AG20443 (cell line): ENCODE measurements around the gene DBNL.

Experiments
- DNase-seq: peaks from one replicate; pipeline ENCODE4 v3.0.0; 2012; ENCODE audit warnings: low spot score, mixed read lengths

The DBNL gene

DNA sequence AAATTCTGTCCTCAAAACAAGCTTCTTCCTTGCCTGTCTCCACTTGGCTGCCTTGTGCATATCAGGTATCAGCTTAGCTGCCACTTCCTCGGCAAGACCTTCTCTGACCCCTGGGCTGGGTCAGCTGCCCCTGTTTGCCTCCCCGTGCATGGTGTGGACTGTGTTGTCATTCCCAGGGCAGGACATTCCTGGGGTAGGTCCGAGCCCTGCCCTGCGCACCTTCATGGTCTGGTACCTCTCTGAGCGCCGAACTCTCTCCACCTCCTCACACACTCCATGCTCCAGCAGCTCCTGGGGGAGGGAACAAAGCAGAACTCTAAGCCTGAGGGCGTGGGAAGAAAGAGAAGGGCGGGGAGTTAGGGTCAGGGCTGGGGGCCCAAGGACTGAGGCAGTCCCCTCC is 34.0 kb downstream of the DBNL start:
- DNase-seq, result no peak

DNA sequence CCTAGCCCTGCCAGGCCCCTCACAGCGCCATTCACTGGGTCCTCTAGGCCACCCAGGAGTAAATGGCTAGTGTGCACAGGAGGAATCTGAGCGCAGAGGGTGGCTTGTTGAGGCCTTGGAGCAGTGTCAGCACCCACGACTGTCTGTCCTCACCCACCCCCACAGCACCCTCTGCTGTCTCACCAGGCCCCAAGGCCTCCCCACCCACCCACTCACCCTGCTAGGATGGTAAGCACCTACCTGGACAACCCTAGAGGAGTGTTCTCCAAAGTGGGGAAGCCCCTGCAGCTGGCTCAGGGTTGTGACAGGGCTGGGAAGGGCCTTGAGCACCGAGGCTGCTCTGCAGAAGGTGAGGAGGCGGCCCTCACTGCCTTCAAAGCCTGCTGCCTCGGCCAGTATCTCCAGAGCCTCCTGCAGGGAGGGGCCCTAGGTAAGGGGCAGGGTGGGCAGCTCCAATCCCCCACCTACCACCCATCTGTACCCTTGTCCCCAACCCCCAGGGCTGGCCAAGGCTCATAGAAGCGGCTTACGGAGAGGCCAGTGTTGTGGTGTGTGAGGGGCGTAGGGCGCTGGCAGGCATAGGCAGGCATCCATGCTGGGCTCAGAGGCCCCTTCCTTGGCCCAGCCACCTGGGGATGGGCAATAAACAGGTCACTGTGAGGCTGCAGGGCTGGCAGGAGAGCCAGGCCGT is 35.0 kb downstream of the DBNL start:
- DNase-seq, result no peak

DNA sequence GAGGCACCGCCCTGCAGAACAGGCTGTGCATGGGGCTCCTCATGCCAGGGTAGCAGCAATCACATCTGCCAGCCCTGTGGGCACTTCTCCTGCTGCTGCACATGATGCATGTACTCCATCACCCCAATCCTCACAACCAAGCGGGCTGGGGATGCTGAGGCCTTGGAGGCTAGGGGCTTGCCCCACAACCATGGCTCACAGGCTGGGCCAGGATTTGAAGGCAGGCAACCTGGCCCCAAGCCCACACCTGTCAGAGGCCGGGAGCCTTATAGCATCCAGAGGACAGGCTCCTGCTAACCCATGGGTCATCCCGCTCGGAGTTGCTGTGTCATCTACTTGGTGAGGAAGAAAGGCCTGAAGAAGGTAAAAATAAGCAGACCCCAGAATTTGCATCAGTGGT is 35.6 kb downstream of the DBNL start:
- no peak for DNase-seq

DNA sequence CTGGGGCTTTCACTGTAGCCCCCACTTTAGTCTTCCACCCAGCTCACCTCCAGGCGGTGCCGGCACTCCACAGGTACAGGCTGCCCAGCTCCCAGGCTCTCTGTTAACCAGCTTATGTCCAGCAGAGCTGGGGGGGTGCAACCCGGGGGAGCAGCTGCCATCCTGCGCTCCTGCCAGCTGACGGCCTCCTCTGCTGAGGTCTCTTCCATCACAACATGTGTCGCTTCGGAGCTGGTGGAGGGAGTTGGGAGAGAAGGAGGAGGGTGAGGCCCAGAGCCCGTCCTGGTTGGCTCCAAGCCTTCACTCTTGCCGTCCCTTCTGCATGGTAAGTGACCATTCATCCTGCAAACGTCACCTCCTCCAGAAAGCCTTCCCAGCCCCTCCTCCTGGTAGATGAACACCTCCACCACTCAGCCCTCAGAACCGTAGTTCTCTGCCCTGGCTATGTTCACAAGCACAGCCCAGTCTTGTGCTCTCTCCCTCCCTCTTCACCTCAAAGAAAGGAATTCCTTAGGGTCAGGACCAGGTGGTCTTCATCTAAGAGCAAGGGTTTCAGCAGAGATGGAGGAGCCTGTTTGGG is 36.3 kb downstream of the DBNL start:
- DNase-seq, result no peak

DNA sequence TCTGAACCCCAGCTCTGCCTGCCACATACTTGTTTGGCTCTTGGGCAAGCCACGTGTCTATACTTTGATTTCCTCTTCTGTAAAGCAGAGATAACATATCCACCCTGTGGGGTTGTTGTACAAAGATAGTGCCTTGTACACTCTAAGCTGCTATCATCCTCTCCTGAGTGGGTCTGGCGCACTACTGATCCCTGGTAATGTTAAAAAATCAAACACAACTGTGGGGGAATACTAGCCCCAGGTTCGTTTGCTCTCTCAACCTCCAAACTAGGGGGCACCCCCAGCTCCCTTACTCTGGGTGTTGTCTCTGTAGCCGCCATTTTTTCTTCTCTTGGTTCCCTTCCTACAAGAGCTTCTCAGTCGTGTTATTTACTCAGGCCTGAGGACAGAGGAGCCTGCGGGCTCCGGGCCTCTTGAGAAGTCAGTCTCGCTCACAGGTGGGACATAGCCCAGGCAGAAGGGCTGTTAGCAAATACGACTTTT is 36.8 kb downstream of the DBNL start:
- no peak for DNase-seq

DNA sequence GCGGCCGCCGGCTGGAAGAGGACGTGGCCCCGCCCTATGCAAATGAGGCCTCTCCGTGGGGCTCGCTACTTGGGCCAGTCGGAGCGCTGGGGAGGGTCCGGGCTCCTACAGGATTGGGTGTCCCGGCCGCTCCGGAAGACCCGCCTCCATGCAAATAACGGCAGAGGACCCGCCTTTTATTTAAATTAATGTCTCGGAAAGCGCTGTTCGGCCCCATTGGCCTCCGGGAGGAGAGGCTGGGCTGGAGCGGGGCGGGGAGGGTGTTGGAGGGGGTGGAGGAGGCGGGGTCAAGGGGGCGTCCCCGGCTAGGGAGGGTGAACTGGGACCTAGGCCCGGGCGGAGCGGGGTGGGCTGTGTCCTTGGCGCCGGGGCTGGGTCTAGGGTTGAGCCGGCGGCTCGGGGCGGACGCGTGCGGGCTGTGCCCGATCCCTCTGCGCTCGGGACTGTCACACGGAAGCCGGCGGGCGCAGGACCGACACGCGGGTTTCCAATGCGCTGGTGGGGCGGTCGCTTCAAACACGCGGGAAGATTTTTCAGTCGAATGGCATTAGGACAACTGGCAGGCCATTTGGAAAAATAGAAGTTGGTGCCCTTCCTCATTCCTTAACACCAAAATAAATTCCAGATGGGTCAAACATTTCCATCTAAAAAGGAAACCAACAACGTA is 38.2 kb downstream of the DBNL start:
- peak; percentile 97 for DNase-seq

DNA sequence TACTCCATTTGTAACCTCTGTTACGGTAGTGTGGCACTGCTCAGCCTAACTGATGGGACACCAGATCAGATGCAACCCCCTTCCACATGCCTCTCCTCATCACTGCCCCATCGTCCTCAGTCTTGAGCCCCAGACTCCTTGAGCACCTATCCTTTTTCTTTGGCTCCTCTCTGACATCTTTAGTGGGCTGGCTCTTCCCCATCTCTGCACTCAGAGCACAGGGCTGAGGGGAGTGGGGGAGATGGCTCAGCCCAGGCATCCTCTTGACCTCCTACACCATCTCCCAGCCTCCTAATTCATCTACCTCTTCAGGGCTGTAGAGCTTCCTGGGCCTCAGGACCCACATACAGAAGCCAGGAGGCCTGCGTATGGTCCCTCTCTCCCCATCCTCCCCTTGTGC is 39.3 kb downstream of the DBNL start:
- DNase-seq, result no peak

DNA sequence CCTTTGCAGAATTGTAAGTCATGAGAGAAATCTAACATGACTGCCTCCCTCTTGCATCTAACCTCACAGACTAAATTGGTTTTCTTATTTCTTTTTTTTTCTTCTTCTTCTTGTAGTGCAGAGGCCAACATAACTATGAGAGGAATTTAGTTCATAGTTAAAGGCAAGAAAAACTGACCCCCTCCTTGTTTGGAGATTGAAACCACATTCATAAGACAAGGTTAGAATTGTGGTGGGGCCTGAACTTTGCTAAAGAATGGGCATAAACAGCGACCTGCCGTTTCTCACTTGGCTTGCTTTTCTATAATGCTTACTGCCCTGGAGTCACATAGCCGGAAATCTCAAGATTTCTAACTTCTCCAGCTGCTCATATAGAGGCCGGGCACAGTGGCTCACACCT is 40.2 kb downstream of the DBNL start:
- no peak for DNase-seq

DNA sequence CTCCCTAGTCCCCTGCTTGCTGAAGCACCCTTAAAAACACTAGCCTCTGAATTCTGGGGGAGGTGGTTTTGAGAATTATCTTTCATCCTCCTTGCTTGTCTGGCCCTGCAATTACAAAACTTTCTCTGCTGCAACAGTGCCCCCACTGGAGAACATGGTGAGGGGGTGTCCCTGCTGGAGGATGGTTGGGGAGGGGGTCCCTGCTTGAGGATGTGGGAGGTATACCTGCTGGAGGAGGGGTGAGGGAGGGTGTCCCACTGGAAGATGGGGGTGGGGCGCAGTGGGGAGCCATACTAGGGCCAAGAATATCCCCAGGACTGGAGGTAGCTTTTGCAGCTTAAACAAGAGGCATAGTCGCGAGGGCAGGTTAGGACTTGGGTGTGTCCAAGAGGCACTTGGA is 41.0 kb downstream of the DBNL start:
- DNase-seq, result no peak

DNA sequence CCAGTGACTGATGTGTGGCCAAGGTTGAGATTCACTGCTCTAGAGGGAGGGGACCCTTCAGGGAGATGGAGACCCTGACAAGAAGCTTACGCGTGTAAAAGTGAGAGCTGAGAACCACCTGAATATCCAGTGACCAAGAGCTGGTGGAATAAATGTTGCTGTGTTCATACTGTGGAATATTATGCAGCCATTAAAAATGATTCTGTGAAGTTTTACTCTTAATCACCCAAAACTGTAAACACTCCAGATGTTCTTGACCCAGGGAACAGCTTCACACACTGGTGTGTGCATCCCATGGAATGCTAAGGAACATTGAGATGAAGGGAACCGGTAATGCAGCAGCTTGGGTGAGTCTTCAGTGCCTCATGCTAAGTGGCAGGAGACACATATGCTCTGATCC is 42.1 kb downstream of the DBNL start:
- no peak for DNase-seq

DNA sequence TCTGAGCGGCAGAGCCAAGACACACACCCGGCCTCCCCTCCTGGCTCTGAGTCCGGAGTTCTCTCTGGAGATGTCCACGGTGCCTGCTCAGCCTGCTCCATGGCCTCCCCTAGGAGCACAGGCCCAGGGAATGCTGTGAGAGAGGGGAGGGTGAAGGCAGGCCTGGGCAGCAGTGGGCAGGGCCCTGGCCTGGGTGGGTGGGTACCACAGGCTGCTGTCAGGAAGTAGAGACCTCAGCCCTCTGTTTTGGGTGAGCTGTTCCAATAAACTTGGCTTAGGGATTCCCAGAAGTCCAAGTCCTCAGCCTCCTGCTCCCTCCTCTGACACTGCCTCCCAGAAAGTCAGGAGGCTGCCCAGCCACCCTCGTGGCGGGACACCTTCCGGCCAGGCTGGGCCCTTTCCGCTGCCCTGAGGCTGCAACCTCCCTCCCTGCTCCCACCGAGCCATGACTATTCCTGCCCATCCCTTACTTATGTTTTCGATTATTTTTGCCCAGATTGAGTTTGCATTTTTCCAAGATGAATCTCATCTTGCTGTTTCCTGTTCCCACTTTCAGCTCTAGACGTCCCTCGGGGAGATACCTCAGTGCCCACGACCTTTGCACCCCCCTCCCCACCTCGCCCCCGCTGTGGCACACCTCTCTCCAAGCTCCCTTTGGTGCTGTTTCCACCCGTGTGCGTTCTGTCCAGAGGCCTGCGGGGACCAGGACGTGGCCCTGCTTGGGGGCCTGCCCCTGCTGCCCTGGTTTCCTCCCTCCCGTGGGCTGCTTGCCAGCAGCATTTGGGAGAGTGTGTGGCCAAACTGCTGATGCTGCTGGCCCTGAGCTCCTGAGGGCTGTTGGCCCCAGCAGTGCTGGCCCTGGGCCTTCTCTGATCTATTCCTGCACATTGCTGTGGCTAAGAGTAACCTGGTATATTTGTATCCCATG is 43.7 kb downstream of the DBNL start:
- DNase-seq, result peak; percentile 82

DNA sequence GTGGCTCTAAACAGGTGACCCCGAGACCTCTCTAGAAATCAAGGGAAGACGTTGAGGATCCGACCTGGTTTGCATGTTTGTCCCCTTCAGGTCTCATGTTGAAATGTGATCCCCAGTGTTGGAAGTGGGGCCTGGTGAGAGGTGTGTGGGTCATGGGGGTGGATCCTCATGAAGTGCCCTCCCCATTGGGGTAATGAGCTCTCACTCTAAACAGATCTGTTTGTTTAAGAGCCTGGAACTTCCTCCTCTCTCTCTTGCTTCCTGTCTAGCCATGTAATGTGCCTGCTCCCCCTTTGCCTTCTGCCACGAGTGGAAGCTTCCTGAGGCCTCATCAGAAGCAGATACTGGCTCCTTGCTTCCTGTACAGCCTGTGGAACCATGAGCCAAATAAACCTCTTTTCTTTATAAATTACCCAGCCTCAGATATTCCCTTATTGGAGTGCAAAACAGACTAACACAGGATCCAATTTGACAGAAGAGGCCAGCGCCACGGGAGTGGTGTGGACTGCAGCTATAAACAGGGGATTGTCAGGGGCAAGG is 48.7 kb downstream of the DBNL start:
- no peak for DNase-seq

DNA sequence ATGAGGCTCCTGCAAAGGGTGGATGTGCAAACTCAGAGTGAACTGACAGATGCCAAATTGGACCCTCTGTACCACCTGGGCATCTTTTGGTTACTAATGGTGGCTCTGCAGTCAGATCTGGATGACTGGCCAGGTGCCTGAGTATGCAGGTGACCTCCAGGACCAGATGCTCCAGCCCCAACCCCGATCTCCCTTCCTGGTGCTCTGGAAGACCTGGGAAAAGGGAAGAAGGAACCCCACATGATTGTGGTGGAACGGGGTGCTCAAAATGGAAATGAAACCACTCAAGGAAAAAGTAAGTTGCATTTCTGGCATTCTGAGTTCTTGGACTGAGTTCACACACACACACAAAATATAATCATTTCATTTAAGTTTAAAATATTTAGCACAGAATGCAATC is 49.9 kb downstream of the DBNL start:
- DNase-seq, result no peak

DNA sequence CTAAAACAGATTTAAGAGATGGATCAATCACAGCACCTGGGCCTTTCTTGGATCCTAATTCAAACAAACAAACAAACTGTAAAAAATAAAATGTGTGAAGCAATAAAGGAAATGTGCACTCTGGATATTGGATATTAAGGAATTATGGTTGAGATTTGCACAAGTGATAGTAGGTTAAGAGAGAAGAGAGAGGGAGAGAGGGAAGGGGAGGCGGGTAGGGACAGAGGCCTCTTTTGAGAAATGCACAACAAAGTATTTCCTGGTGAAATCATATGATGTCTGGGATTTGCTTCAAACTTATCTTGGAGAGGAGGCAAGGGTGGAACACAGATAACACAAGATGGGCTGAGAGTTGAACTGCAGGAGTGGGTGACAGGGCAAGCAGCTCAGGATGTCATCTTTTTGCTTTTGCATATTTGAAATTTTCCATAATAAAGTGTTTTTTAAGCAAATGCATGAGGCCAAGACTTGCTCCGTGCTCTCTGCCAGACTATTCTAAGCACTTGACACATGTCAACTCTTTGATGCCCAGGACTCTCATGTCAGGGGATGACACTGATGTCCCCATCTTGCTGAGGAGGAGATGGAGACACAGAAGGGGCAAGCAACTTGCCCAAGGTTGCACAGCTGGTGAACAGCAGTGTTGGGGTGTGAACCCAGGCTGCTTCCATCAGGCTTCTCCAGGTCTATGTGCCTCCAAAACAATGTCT is 50.5 kb downstream of the DBNL start:
- DNase-seq, result no peak

DNA sequence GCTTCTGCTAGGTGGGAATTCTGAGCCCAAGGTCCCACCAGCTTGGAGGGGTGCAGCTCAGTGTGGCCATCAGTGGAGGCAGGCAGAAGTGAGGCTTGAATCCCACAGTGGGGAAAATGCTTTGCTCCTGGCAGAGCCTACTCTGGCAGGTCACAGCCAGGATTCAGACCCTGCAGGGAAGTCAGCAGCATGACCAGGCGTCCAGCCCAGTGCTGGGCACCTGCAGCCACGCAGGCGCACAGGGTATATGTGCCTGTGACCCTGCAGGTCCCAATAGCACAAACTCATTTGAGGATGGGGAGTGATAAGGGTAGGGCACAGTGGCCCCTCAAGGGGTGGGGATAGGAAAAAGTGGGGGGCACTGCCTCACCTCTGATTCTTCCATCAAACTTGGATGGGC is 51.3 kb downstream of the DBNL start:
- no peak for DNase-seq

DNA sequence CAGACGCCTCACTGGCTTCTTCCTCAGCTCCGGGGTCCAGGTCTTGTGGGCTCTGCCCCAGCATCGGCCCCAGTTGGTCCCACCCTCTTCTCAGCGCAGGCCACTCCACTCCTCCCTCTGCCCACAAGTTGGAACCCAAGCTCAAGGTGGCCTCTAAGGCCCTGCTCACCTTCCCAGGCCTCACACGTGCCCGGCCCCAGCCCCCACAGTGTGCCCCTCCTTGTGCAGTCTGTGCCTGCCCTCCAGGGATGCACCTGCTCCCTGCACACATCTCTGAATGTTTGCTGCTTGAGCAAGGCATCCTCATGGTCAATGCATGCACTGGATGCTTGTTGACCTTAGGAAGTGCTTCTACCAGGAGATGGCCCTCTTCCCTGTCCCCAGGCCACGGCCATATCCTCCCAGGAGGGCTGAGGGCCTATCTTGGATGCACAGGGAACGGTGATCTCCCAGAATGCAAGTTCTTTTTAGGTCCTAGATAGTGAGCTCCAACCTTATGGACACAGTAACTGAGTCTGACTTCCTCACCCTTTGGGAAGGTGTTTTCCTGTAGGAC is 51.9 kb downstream of the DBNL start:
- DNase-seq, result no peak

DNA sequence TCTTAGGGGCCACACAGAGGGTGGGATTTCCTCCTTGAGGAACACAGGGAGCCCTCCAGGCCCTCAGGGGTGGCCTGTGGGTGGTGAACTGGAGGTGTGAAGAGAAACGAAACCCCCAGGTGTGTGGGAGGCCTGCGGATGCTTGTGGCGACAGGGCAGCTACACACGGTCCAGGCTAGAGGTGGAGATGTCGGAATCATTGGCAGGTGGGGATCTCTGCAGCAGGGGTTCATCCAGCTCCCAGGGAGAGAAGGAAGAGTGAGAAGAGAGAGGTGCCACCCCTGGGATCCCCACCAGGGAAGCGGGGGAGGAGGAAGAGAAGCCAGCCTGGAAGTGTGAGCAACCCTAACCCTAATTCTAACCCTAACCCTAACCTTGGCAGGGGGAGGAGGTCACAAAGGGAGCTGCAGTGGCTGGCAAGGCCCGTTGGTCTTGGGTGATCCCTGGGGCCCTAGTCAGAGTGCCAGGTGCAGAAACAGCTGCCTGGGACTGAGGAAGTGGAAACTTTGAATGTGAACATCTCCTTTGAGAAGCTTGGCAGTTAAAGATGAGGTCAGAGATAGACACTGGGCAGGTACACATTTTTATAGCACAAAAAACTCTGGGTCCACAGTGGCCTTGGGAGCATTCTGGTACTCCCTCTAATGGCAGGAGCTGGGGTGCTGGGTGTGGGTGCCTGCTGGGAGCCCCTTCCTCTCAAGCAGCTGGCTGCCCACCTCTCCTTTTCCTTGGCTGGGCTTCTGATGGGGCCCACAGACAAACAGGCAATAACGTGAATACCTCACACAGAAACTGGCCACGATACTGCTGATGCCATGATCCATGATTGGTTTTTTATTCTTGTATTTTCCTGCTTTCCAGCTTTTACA is 52.8 kb downstream of the DBNL start:
- DNase-seq, result no peak

DNA sequence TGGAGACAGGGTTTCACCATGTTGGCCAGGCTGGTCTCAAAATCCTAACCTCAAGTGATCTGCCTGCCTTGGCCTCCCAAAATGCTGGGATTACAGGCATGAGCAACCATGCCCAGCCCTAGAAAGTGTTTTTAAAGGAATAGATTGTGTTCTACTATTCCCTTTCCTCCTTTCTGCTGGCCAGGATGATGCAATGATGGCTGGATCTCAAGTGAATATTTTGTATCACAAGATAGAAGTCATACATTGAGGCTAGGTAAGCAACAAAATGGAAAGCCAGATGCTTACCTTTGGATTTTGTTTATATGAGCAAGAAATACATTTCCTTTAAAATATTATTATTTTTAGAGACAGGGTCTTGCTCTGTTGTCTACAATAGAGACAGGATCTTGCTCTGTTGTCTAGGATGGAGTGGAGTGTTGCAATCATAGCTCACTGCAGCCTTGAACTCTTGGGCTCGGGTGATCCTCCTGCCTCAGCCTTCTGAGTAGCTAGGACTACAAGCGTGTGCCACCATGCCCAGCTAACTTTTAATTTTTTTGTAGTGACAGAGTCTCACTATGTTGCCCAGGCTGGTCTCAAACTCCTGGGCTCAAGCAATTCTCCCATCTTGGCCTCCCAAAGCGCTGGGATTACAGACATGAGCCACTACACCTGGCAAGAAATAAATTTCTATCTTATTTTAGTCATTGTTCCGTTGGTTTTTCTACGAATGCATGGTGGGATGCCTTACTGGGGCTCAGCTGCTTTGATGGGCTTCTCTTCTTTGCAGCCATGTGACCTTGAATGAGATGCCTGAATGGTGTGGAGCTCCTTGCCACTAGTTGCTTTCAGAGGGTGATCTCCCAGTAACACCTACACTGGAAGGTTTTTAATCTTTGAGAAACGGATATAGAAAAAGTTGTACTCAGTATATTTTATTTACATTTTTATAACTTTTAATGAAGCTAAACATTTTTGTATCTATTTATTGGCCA is 53.9 kb downstream of the DBNL start:
- DNase-seq, result no peak

DNA sequence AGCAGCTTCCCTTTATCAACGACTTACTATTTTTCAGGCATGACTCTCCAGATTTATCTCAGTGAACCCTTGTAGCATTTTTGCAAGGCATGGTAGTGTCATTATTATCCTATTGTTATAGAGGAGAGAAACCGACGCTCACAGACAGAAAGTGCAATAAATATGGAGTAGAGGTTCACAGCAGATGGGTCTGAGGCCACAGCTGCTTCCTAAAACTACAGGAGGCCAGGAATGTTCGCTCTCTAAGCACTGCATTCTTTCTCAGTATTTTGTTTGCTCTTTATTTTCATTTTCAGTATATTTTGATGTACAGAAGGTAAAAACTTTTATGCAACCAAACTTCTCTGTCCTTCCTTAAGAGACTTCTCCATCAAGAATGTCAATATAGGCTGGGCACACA is 55.2 kb downstream of the DBNL start:
- DNase-seq, result no peak
